Fibroblast of the aortic adventitia (primary cell): ENCODE data around the gene TAC3. TPM values are rescaled to one million over a fixed set of nuclear protein-coding genes. Genes with fewer than 3 reads are reported as not detected.

Experiments
- DNase-seq: peaks from one replicate; pipeline ENCODE4 v3.0.0-alpha.2; 2010; ENCODE audit warnings: low read depth
- H3K4me3 ChIP-seq: 2 replicates; pipeline ENCODE4 v1.5.1; 2011; ENCODE audit warnings: low read depth, mild to moderate bottlenecking, control low read depth, low read length, moderate library complexity
- total RNA-seq: library from RNA; depleted of rRNA; stranded (reverse); fragments of >200 nt; gene quantifications from 2 replicates; pipeline ENCODE4 v1.2.3, GENCODE V29; 2012; ENCODE audit warnings: low replicate concordance
- TF ChIP-seq, protein P1 (sequence below): IDR thresholded peaks from 2 replicates; pipeline ENCODE4 v1.5.1; 2011; ENCODE audit warnings: mild to moderate bottlenecking, low read length, control low read depth, inconsistent platforms; ENCODE audit not compliant: insufficient read depth

The TAC3 gene
- total RNA-seq, 1 donor = not detected

DNA sequence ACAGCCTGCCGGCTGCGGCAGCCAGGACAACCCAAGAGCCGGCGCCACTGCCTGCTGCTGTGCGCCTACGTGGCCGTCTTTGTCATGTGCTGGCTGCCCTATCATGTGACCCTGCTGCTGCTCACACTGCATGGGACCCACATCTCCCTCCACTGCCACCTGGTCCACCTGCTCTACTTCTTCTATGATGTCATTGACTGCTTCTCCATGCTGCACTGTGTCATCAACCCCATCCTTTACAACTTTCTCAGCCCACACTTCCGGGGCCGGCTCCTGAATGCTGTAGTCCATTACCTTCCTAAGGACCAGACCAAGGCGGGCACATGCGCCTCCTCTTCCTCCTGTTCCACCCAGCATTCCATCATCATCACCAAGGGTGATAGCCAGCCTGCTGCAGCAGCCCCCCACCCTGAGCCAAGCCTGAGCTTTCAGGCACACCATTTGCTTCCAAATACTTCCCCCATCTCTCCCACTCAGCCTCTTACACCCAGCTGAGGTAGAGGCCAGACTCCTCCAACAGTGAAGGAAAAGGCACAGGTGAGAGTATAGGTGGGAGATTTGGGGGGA, 20.3 kb downstream of the TAC3 start:
- H3K4me3 ChIP-seq = no peak overlapping the region
- TF ChIP-seq, protein P1, sequence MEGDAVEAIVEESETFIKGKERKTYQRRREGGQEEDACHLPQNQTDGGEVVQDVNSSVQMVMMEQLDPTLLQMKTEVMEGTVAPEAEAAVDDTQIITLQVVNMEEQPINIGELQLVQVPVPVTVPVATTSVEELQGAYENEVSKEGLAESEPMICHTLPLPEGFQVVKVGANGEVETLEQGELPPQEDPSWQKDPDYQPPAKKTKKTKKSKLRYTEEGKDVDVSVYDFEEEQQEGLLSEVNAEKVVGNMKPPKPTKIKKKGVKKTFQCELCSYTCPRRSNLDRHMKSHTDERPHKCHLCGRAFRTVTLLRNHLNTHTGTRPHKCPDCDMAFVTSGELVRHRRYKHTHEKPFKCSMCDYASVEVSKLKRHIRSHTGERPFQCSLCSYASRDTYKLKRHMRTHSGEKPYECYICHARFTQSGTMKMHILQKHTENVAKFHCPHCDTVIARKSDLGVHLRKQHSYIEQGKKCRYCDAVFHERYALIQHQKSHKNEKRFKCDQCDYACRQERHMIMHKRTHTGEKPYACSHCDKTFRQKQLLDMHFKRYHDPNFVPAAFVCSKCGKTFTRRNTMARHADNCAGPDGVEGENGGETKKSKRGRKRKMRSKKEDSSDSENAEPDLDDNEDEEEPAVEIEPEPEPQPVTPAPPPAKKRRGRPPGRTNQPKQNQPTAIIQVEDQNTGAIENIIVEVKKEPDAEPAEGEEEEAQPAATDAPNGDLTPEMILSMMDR = no peak
- no peak for DNase-seq

- DNase-seq = no peak
- TF ChIP-seq, protein P1 = no peak
- no peak overlapping the region for H3K4me3 ChIP-seq
These were observed 21.0 kb downstream of the TAC3 start for GRCh38 chr12:56995201-56995929.

DNA sequence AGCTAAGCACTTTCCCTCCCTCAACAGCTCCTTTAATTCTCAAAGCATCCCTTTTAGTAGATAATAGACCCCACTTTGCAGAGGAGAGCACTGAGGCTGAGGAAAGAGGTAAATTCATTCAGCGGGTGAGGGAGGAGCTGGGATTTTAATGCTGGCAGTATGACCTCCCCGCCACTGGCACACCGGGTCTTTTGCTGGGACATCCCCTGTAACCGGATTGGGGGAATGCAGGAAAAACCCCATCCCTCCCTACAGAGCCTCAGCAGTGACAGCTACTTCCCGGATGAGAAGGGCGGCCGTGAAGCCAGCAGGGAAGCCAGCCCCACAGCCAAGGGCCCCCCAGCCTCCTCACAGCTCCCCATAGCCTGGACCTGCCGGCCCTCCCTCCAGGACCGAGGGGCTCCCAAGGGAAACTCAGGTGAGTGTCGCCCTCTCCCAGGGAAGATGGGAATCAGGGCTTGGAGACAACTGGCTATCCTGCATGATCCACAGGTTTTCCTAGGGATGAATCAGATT, 22.0 kb downstream of the TAC3 start:
- no peak overlapping the region for H3K4me3 ChIP-seq
- TF ChIP-seq, protein P1 = no peak
- no peak for DNase-seq

- no peak for DNase-seq
- TF ChIP-seq, protein P1 = no peak
- no peak overlapping the region for H3K4me3 ChIP-seq
These were observed 23.0 kb downstream of the TAC3 start for GRCh38 chr12:56993346-56993745.

DNA sequence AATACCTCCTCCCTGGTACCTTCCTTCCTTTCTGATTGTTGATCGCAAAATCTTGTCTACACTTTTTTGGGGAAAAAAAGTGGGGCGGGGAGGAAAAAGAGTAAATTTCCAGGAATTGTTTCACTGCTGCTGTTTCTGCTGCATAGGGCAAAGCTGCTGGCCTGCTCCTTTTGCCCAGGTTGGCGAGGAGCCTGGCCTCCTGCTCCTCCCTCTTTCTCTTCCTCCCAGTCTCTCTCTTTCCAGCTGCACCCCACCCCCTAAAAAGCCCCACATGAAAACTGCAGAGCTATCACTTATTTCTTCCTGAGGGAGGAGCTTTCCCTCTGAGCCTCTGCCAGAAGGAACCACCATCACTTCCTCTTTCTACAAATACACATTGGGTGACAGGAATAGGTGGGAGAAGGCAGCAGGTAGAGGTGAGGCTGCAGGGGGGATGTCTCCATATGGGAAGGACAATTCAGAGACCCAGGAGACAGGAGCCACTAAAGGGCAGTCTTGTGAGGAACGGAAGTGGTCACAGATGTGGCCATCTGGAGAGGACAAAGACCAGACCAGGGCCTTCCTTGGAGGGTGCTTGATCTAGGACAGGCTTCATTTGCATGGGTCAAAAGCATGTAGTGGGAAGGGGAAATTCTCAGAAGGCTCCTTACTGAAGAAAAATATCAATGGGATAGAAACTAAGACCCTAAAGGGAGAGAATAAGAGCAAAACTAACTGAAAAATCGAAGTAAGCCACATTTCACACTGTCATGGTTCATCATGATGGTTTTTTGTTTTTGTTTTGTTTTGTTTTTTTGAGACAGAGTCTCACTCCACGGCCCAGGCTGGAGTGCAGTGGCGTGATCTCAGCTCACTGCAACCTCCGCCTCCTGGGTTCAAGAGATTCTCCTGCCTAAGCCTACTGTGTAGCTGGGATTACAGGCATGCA, 24.7 kb downstream of the TAC3 start:
- peak; percentile 17 for DNase-seq
- H3K4me3 ChIP-seq = no peak overlapping the region
- TF ChIP-seq, protein P1 = no peak

DNA sequence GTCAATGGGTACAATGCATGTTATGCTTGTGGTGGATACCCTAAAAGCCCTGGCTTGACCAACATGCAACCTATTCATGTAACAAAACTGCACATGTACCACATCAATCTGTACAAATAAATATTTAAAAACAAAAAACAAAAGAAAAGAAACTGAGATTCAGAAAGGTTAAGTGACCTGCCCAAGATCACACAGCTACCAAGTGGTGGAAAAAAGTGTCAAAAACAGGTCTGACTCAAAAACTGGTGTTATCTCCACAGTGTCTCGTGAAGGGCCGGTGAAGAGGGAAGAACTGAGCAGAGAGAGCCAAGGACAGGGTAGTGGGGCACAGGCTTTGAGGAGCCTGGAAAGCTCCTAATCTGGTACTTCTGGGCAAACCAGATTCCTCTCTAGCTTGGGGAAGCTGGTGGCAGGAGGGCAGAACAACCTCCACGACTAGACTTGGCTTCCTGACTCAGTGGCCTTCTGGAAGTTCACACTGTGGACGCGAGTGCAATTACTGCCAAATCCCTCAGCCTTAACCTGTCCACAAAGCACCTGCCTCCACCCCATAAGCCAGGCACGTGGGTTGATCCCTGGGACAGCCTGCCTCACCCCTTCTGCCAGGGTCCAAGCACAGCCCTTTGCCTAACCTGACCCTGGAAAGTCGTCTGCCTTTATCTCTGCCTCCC, 25.5 kb downstream of the TAC3 start:
- TF ChIP-seq, protein P1 = no peak
- DNase-seq = no peak
- H3K4me3 ChIP-seq = no peak overlapping the region
